HepG2 (cell line): ENCODE results near the gene PSMD9. TPM values are rescaled to one million over a fixed set of nuclear protein-coding genes. Genes with fewer than 3 reads are reported as not detected.

Source experiments
- CBFB ChIP-seq: sonication (generic); formaldehyde crosslinking; IDR thresholded peaks from 2 replicates; pipeline ENCODE4 v1.4.0; 2020; ENCODE audit warnings: missing genetic modification reagents
- CCDC6 ChIP-seq: sonication (generic); formaldehyde crosslinking; IDR thresholded peaks from 2 replicates; pipeline ENCODE4 v1.8.1; 2022; ENCODE audit warnings: mild to moderate bottlenecking, missing genetic modification reagents, moderate library complexity
- KDM5A ChIP-seq: fragments of 200-600 bp; sonication (generic); IDR thresholded peaks from 2 replicates; pipeline ENCODE4 v1.7.0; 2018; ENCODE audit warnings: antibody characterized with exemption, mild to moderate bottlenecking, low read length, borderline replicate concordance
- NCOR1 ChIP-seq: fragments of 200-600 bp; sonication (generic); IDR thresholded peaks from 2 replicates; pipeline ENCODE4 v1.7.0; 2017; ENCODE audit warnings: antibody characterized with exemption, low read length, borderline replicate concordance
- NONO ChIP-seq, 2 experiments: fragments of 450-650 bp in 1 of 2; sonication (generic) in 1 of 2; formaldehyde crosslinking in 1 of 2; IDR thresholded peaks in 1 of 2; conservative IDR thresholded peaks in 1 of 2; 2 replicates each; pipeline versions ENCODE4 v1.6.1 to v1.8.0; 2017 to 2022; ENCODE audit warnings: mild to moderate bottlenecking in 1 of 2, missing genetic modification reagents in 1 of 2, moderate library complexity in 1 of 2
- PATZ1 ChIP-seq: sonication (generic); formaldehyde crosslinking; IDR thresholded peaks from 2 replicates; pipeline ENCODE4 v1.4.0; 2020; ENCODE audit warnings: missing genetic modification reagents
- RARA ChIP-seq: IDR thresholded peaks from 2 replicates; pipeline ENCODE4 v1.6.1; 2016; ENCODE audit warnings: missing genetic modification reagents, missing compliant biosample characterization
- SYNCRIP ChIP-seq: fragments of 200-400 bp; formaldehyde crosslinking; IDR thresholded peaks from 2 replicates; pipeline ENCODE4 v1.6.1; 2018; ENCODE audit warnings: mild to moderate bottlenecking, low read depth, low read length; ENCODE audit not compliant: insufficient read depth
- ZHX2 ChIP-seq, 2 experiments: sonication (generic) in 1 of 2; formaldehyde crosslinking in 1 of 2; IDR thresholded peaks; 2 replicates each; pipeline versions ENCODE4 v1.6.1 to v1.9.0; 2014 to 2022; ENCODE audit warnings: antibody characterized with exemption in 1 of 2, borderline replicate concordance in 1 of 2, inconsistent platforms in 1 of 2, low read depth in 1 of 2, missing genetic modification reagents in 1 of 2
- ZKSCAN5 ChIP-seq: sonication (generic); formaldehyde crosslinking; IDR thresholded peaks from 2 replicates; pipeline ENCODE4 v1.5.1; 2020; ENCODE audit warnings: mild to moderate bottlenecking, missing genetic modification reagents
- ZNF749 ChIP-seq: sonication (generic); formaldehyde crosslinking; IDR thresholded peaks from 2 replicates; pipeline ENCODE4 v1.8.0; 2022; ENCODE audit warnings: mild to moderate bottlenecking, missing genetic modification reagents, moderate library complexity, borderline replicate concordance
- polyA plus RNA-seq, 8 experiments: library from polyadenylated mRNA; depleted of rRNA in 3 of 8; stranded (reverse) in 7 of 8; unstranded in 1 of 8; fragments of >200 nt; fragmentation: Illumina TruSeq in 4 of 8; extraction: Trizol in 4 of 8; gene quantifications; 2 replicates each; pipeline versions ENCODE4 v1.2.1 to v1.2.3, GENCODE V29; 2011 to 2016; ENCODE audit warnings: low read depth in 4 of 8, missing spikeins in 1 of 8, mixed read lengths in 1 of 8; ENCODE audit not compliant: insufficient read depth in 1 of 8
- total RNA-seq, 5 experiments: library from RNA; depleted of rRNA; stranded (reverse); fragments of >200 nt; fragmentation: Illumina TruSeq; extraction: Trizol; gene quantifications; 2 replicates each; pipeline ENCODE4 v1.2.3, GENCODE V29; 2016; ENCODE audit warnings: low read depth in 1 of 5
- TF ChIP-seq, protein P1 (sequence below): sonication (generic); IDR thresholded peaks from 2 replicates; pipeline ENCODE4 v1.6.1; 2016; ENCODE audit warnings: low read depth, borderline replicate concordance
- TF ChIP-seq, protein P2 (sequence below): sonication (generic); formaldehyde crosslinking; IDR thresholded peaks from 2 replicates; pipeline ENCODE4 v1.4.0; 2020; ENCODE audit warnings: low read depth, mild to moderate bottlenecking, missing genetic modification reagents
- TF ChIP-seq, protein P3 (sequence below): conservative IDR thresholded peaks from 2 replicates; pipeline ENCODE4 v1.6.1; 2018; ENCODE audit warnings: missing genetic modification reagents

Gene PSMD9
- total and polyA plus RNA-seq, 2 of the 13 experiments (the other 11 are each of a cell fraction or from before 2014, with no cell fraction given) = 41.4 to 61.1 TPM

- TF ChIP-seq NONO (IDR thresholded peaks at IDR 0.05) = no peak
- TF ChIP-seq NONO (CRISPR knock-in tag; conservative IDR thresholded peaks at IDR 0.05) = peak; percentile 90
- peak; percentile 91 for TF ChIP-seq PATZ1
- TF ChIP-seq NCOR1 = peak; percentile 94; the same call in 1 of the 2 replicates
- 0 out of 2 replicates have a peak, but pooled peaks have one; percentile 35 for TF ChIP-seq CBFB (CRISPR knock-in tag)
- TF ChIP-seq, protein P1, sequence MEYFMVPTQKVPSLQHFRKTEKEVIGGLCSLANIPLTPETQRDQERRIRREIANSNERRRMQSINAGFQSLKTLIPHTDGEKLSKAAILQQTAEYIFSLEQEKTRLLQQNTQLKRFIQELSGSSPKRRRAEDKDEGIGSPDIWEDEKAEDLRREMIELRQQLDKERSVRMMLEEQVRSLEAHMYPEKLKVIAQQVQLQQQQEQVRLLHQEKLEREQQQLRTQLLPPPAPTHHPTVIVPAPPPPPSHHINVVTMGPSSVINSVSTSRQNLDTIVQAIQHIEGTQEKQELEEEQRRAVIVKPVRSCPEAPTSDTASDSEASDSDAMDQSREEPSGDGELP = peak; percentile 55; the same call in 1 of the 2 replicates
- no peak for TF ChIP-seq ZNF749 (CRISPR knock-in tag)
- TF ChIP-seq ZHX2 (IDR thresholded peaks at IDR 0.05; ENCODE audit: low read depth) = 0 out of 2 replicates have a peak, but pooled peaks have one; percentile 32
- no peak for TF ChIP-seq ZHX2 (CRISPR knock-in tag; IDR thresholded peaks at IDR 0.05; ENCODE audit: borderline replicate concordance)
- TF ChIP-seq SYNCRIP = no peak
- TF ChIP-seq KDM5A = no peak; the same call in 1 of the 2 replicates
- TF ChIP-seq, protein P2, sequence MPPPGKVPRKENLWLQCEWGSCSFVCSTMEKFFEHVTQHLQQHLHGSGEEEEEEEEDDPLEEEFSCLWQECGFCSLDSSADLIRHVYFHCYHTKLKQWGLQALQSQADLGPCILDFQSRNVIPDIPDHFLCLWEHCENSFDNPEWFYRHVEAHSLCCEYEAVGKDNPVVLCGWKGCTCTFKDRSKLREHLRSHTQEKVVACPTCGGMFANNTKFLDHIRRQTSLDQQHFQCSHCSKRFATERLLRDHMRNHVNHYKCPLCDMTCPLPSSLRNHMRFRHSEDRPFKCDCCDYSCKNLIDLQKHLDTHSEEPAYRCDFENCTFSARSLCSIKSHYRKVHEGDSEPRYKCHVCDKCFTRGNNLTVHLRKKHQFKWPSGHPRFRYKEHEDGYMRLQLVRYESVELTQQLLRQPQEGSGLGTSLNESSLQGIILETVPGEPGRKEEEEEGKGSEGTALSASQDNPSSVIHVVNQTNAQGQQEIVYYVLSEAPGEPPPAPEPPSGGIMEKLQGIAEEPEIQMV (CRISPR knock-in tag) = no peak; the same call in 1 of the 2 replicates
- TF ChIP-seq CCDC6 (CRISPR knock-in tag) = no peak
- peak; percentile 98 for TF ChIP-seq RARA (CRISPR knock-in tag)
- TF ChIP-seq ZKSCAN5 (CRISPR knock-in tag) = no peak
- TF ChIP-seq, protein P3, sequence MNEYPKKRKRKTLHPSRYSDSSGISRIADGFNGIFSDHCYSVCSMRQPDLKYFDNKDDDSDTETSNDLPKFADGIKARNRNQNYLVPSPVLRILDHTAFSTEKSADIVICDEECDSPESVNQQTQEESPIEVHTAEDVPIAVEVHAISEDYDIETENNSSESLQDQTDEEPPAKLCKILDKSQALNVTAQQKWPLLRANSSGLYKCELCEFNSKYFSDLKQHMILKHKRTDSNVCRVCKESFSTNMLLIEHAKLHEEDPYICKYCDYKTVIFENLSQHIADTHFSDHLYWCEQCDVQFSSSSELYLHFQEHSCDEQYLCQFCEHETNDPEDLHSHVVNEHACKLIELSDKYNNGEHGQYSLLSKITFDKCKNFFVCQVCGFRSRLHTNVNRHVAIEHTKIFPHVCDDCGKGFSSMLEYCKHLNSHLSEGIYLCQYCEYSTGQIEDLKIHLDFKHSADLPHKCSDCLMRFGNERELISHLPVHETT (CRISPR knock-in tag) = no peak
Measured at GRCh38 chr12:121857322-121858246, 31.0 kb upstream of the PSMD9 start (continued).
